Coronary artery (tissue), 2 donors: ENCODE measurements around the gene C21orf58.

Experiments used
- DNase-seq: peaks from one replicate; pipeline ENCODE4 v3.0.0-alpha.2; 2017; ENCODE audit warnings: low spot score
- H3K27ac ChIP-seq, 2 donors: fragments of 200-600 bp; sonication (generic); one replicate each; pipeline ENCODE4 v1.5.1; 2016 to 2019
- H3K4me3 ChIP-seq: fragments of 200-600 bp; sonication (generic); 2 replicates; pipeline ENCODE4 v1.5.1; 2016; ENCODE audit warnings: mild to moderate bottlenecking, moderate library complexity
- TF ChIP-seq, protein P1 (sequence below): fragments of 200-600 bp; sonication (generic); IDR thresholded peaks from one replicate; pipeline ENCODE4 v1.5.1; 2019; ENCODE audit warnings: antibody characterized with exemption

Gene C21orf58

DNA sequence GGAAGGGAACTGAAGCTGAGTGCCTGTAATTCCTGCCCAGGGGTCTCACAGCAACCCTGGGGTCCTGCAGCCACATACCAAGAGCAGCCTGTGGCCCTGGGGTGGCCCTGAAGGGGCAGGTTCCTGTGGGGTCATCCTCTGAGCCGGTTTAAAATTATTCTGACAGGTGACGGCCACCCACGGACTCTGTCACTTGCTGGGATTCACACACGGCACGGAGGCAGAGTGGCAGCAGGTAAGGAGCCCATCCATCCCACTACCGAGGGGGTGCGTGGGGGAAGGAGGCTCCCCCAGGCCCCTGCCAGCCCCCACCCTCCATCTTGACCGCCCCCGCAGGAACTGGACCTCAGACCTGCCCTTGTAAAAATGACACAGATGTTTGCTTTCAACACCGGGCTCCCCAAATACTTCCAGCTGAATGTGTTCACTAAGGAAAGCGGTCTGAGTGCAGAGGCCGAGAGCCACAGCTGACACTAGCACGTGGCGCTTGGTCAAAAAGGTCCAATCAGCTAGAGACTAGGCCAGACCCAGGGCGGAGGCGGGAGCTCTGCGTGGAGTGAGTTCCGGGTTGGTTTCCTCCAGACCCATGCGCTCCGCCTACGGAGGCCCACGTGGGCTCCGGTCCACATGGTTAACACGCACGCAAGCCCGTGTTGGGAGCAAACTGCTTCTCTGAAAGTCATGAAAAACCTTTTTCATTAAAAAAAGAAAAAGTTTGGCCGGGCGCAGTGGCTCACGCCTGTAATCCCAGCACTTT is 27.5 kb downstream of the C21orf58 start:
- peak overlapping the region in 1 of 2 donors; percentile 63 for H3K27ac ChIP-seq
- TF ChIP-seq, protein P1, sequence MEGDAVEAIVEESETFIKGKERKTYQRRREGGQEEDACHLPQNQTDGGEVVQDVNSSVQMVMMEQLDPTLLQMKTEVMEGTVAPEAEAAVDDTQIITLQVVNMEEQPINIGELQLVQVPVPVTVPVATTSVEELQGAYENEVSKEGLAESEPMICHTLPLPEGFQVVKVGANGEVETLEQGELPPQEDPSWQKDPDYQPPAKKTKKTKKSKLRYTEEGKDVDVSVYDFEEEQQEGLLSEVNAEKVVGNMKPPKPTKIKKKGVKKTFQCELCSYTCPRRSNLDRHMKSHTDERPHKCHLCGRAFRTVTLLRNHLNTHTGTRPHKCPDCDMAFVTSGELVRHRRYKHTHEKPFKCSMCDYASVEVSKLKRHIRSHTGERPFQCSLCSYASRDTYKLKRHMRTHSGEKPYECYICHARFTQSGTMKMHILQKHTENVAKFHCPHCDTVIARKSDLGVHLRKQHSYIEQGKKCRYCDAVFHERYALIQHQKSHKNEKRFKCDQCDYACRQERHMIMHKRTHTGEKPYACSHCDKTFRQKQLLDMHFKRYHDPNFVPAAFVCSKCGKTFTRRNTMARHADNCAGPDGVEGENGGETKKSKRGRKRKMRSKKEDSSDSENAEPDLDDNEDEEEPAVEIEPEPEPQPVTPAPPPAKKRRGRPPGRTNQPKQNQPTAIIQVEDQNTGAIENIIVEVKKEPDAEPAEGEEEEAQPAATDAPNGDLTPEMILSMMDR, result no peak
- H3K4me3 ChIP-seq, result peak overlapping the region; percentile 43
- DNase-seq, result peak; percentile 84

DNA sequence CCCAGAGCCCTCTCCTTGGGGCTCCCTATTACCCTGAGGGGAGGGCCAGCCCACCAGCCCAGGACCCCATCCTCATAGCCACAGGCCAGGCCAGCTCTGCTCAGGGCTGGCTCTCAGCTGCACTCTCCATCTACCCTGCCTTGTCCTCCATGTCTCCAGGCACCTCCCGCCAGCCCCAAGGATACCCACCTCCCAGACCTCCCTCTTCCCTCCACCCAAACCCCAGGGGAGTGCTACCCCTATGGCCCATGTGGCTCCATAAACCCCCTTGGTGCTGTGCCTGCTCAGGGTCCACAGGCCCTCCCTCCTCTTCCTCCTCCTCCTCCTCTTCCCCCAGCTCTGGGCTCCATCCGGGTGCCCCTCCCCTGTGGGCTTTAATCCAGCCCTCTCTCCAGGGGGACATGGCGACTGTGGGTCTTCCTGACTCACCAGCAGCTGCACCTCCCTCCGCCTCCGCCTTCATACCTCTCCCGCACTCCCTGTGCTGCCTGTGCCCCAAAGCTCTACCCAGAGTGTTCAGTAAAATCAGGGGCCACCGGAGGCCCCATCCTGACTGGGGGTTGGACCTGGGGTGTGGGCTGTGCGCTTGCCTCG is 28.4 kb downstream of the C21orf58 start:
- Histone ChIP-seq H3K27ac (peak overlapping the region in 1 of 2 donors; percentile 63), H3K4me3 (no peak overlapping the region)
- no peak for DNase-seq
- TF ChIP-seq, protein P1, result no peak

DNA sequence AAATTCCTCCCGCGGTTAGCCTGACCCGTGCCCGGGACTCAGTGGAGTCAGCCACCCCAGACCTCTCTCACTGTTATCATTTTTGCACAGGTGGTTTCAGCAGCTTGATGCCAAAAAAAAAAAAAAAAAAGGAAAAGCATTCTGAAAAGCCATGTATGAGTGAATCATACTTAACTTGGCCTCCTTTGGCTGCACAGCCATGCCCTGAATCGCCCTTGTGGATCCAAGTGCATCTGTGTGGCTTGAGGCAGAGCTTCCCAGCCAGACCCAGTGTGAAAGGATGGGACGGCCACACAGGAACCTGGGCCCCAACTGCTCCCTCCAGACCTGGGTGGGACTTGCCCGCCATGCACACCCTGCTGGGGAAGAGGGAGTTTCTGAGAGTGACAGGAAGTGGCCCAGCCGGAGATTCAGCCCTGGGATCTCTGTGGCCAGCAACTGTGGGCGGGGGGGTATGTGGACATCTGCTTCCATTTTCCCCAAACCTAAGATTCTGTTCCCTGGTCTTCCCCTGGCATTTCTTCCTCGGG is 29.0 kb downstream of the C21orf58 start:
- Histone ChIP-seq H3K4me3 (no peak overlapping the region), H3K27ac (peak overlapping the region in 1 of 2 donors; percentile 63)
- TF ChIP-seq, protein P1, result no peak
- no peak for DNase-seq

DNA sequence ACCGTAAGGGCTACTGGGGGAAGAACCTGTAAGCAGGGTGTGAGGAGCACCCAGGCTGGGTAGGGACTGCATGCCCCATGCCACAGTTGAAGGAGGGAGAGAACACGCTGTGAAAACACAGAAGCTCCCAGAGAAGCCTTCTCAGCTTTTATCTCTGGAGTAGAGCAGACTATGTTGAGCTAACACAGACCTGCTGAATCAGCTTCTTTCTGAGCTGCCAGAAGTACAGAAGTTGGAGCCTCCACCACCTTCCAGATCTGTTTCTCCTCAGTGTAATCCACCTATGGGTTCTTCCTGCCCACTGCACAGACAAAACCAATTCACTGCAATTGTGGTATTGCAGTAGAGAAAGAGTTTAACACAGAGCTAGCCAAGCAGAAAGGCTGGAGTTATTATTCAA is 32.1 kb downstream of the C21orf58 start:
- no peak overlapping the region for H3K4me3 ChIP-seq
- TF ChIP-seq, protein P1, result no peak
- H3K27ac ChIP-seq, result no peak overlapping the region
- DNase-seq, result no peak

DNA sequence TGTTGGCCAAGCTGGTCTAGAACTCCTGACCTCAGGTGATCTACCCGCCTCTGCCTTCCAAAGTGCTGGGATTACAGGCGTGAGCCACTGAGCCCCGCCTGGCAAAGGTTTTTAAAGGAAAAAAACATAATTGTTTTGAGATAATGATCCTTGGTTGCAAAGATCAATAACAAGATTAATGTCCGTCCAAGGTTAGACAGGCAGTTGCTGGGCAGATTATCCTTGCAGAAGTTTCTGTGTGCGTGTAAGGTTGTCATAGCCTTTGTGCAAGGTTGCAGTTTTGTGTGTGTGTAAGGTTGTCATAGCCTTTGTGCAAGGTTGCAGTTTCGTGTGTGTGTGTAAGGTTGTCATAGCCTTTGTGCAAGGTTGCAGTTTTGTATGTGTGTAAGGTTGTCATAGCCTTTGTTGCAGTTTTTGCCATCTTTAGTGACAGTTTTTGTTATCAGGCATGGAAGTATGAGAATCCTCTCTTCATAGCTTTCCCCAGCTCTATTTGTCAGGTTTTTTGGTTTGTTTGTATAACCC is 34.0 kb downstream of the C21orf58 start:
- TF ChIP-seq, protein P1, result no peak
- no peak for DNase-seq
- H3K4me3 ChIP-seq, result no peak overlapping the region
- no peak overlapping the region for H3K27ac ChIP-seq

DNA sequence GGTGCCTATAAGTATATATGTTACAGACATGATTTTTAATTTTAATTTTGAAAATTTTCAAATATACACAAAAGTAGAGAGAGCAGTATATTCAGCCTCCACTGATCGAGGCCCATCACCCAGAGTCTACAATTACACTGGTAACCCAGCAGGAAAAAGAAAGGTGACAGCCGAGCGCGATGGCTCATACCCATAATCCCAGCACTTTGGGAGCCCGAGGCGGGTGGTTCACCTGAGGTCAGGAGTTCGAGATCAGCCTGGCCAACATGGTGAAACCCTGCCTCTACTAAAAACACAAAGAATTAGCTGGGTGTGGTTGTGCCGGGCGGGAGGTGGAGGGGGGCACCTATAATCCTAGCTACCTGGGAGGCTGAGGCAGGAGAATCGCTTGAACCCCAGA is 36.1 kb downstream of the C21orf58 start:
- TF ChIP-seq, protein P1, result no peak
- no peak for DNase-seq
- Histone ChIP-seq H3K4me3 (no peak overlapping the region), H3K27ac (no peak overlapping the region)

DNA sequence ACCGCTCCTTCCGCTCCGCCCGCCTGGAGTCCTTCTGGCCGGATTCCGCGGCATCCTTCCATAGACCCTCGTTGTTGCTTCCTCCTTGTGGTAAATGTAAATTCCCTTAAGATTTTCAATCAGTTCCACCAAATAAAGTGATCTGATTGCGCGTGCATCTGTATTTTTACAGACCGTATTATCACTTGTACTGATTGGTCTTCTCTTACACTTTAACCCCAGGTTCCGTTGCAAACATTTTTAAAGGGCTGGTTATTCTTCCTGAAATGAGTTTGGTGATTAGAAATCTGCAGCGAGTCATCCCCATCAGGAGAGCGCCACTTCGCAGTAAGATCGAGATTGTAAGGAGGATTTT is 37.0 kb downstream of the C21orf58 start:
- TF ChIP-seq, protein P1, result no peak

More for the DNA sequence above, 37.0 kb downstream of the C21orf58 start:
- peak overlapping the region; percentile 78 to 94 for H3K27ac ChIP-seq
- DNase-seq, result no peak
- peak overlapping the region; percentile 91 for H3K4me3 ChIP-seq
